Activated naive CD8-positive, alpha-beta T cell treated with anti-CD3 and anti-CD28 coated beads, Interleukin-2, amount 10 ng/mL, durations not matched to agents 7 days and 5 days (primary cell): ENCODE measurements around the gene DMAP1. TPM values are rescaled to one million over a fixed set of nuclear protein-coding genes. Genes with fewer than 3 reads are reported as not detected.
"Not testable (repeated sequence)": the region's sequence is repeated elsewhere in the genome, so short reads cannot be mapped to it uniquely, and the experiment has no call there.

ENCODE experiments used
- ATAC-seq: fragments of 150-1000 bp; cut with Tn5 transposase; one replicate; pipeline ENCODE4 v1.10.0; 2021; ENCODE audit warnings: low read depth, moderate library complexity
- POLR2A ChIA-PET: fragments of 350-600 bp; sonication (Branson Sonifier 250); formaldehyde crosslinking; loops from one replicate; lab custom pipeline; 2021; ENCODE audit warnings: antibody characterized with exemption; lab: Charles Lee
- DNase-seq: peaks from one replicate; pipeline ENCODE4 v3.0.0; 2021
- H3K27ac Mint-ChIP-seq: one replicate; pipeline ENCODE4 v1.8.0; 2022; ENCODE audit warnings: mild to moderate bottlenecking, mixed read lengths
- H3K27me3 Mint-ChIP-seq: one replicate; pipeline ENCODE4 v1.8.0; 2022; ENCODE audit warnings: mild to moderate bottlenecking, moderate library complexity, mixed read lengths
- H3K36me3 Mint-ChIP-seq: one replicate; pipeline ENCODE4 v1.8.0; 2021; ENCODE audit warnings: mild to moderate bottlenecking, mixed read lengths
- H3K4me1 Mint-ChIP-seq: one replicate; pipeline ENCODE4 v1.8.0; 2021; ENCODE audit warnings: mixed read lengths
- H3K4me3 Mint-ChIP-seq: one replicate; pipeline ENCODE4 v1.8.0; 2022; ENCODE audit warnings: mild to moderate bottlenecking, moderate library complexity, mixed read lengths
- H3K9me3 Mint-ChIP-seq: one replicate; pipeline ENCODE4 v1.8.0; 2021; ENCODE audit warnings: mixed read lengths
- total RNA-seq, 2 experiments: library from RNA; stranded (reverse); gene quantifications; one replicate each; pipeline ENCODE4 v1.2.3, GENCODE V29; 2021

The DMAP1 gene, protein sequence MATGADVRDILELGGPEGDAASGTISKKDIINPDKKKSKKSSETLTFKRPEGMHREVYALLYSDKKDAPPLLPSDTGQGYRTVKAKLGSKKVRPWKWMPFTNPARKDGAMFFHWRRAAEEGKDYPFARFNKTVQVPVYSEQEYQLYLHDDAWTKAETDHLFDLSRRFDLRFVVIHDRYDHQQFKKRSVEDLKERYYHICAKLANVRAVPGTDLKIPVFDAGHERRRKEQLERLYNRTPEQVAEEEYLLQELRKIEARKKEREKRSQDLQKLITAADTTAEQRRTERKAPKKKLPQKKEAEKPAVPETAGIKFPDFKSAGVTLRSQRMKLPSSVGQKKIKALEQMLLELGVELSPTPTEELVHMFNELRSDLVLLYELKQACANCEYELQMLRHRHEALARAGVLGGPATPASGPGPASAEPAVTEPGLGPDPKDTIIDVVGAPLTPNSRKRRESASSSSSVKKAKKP
- total RNA-seq = 10 to 100 TPM; 53.3 to 58.6 TPM

DNA sequence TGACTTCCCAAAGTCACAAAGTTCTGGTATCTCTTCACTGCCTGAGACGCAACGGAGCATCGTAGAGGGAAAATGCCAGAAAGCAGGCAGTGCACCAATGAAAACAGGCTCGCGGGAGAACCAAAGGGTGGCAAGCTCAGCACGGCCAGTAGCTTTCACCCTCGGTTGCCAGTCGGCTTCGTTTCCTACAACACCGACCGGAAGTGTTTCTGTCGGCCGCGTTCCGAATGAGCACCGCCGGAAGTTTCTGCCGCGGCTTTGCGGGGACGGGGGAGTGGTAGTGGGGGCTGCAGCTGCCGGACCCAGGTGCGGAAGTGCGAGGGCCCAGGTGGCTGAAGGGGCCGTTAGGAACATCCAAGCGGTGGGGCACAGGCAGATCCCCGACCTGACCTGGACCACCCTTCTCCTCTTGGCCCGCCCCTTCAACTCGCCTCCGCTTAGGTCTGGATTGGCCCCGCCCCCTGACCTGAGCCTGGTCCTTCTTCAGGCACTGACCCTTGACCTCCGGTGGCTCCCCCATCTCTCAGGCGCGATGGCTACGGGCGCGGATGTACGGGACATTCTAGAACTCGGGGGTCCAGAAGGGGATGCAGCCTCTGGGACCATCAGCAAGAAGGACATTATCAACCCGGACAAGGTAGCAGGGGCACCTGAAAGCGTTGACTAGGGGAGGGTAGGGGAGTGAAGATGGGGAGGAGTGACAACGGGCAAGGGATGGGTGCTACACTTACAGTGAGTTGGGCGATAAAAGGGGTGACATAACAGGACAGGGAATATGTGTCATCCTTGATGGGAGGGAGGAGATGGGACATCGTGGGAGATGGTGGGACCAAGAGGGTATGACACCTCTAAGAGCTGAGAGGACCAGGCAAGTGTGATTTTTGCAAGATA, at the start of gene DMAP1:
Gene DMAP1 (plus strand): TSS at position 250 of the 891 bp plus-strand sequence. CDS start 283 bp downstream, at position 533.
- peaks cover 15% of the 10 kb centered on the region for H3K4me1 Mint-ChIP-seq

DNA sequence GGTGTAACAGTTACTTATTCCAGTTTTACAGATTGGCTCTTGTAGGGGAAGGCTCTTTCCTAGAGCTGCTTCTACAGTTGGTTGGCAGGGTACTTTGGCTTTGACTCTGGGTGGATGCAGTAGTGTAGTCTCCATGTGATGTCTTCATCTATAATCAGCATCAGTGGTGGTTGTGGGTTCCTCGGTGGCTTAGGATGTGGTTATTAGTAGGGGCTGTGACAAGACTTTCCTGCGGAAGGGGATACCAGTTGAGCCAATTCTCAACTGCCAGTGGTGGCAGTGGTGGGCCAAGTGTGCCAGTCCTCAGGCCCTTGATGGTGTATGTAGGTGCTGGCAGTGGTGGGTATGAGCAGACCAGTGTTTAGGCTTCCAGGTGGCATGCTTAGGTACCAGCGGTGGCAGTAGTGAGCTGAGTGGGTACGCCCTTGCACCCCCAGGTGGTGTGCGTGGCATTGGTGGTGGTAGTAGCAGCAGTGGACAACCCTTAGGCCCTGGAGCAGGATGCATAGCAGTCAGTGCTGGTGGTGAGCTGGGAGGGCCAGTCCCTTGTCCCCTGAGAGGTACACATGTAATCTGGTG, 44.7 kb upstream of the DMAP1 start:
- Mint-ChIP-seq H3K4me1 (peaks cover 7% of the 10 kb centered on the region), H3K36me3 (no peaks in the 10 kb centered on the region), H3K4me3 (no peak overlapping the region), H3K27ac (peak overlapping the region; percentile 31), H3K27me3 (peaks cover 13% of the 10 kb centered on the region), H3K9me3 (peaks cover 4% of the 10 kb centered on the region)
- POLR2A ChIA-PET = no interaction called here
- ATAC-seq (peak; percentile 14), DNase-seq (no peak)

More for the DNA sequence above, at the start of gene DMAP1:
- POLR2A ChIA-PET = interaction anchor here (0.6 to 1.6 kb wide), 6 partner anchors 11 to 508 kb away, joined by 3 to 10 read pairs (median 4); partner anchors contain the start of gene TMEM53
- Mint-ChIP-seq H3K27ac (peak within 1 kb of the TSS; percentile 93), H3K9me3 (no peaks in the 10 kb centered on the region), H3K4me3 (peak within 1 kb of the TSS; percentile 95), H3K27me3 (no peaks in the 10 kb centered on the region), H3K36me3 (peaks cover 5% of the 10 kb centered on the region)
- peak; percentile 84 for ATAC-seq
- DNase-seq = peak; percentile 92

DNA sequence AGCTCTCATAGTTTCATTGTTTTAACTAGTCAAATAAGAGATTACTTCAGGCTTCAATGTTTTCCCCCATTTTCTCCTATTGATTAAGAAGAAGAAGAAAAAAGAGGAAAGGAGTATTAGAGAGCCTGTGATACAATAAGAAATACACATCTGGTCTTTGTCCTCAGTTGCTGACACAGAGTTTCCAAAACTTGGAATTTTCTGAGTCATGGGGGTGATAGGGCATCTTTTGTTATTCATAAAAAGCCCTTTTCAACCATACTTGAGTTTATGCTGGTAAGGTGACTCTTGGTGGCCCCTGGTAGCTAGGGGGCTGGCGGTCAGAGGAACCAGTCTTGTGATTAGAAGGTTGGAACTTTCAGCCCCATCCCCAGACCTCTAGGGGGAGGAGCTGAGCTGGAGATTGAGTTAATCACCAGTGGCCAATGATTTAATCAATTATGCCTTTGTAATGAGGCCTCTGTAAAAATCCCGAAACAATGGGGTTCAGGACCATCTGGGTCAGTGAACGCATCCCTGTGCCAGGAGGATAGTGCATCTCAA, 42.9 kb upstream of the DMAP1 start:
- peaks cover 2% of the 10 kb centered on the region for H3K36me3 Mint-ChIP-seq
- POLR2A ChIA-PET = no interaction called here
- no peak overlapping the region for H3K27ac Mint-ChIP-seq
- peaks cover 11% of the 10 kb centered on the region for H3K9me3 Mint-ChIP-seq
- DNase-seq (no peak), ATAC-seq (no peak)
- peaks cover 7% of the 10 kb centered on the region for H3K4me1 Mint-ChIP-seq
- no peak overlapping the region for H3K4me3 Mint-ChIP-seq
- peaks cover 18% of the 10 kb centered on the region for H3K27me3 Mint-ChIP-seq

DNA sequence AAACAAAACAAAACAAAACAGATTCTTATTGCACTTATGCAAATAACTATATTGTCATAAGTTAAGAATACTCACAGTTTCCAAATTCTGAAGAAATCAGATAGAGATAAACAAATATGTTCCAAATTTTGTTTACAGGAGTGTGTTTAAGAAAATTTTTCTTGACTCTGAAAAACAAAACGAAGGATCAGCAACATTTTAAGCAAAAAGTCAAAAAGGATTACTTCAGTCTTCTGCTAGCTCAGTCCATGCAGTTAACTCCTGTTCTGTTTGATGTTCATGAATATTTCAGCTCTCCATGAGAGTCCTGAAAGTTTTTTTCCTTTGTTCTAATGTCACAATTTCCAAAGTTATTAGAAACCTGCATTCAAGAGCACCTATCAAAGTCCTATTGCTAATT, 38.6 kb upstream of the DMAP1 start:
- Mint-ChIP-seq H3K27me3 (peaks cover 10% of the 10 kb centered on the region), H3K36me3 (peaks cover 4% of the 10 kb centered on the region), H3K4me3 (no peak overlapping the region), H3K4me1 (no peaks in the 10 kb centered on the region), H3K9me3 (peaks cover 13% of the 10 kb centered on the region), H3K27ac (no peak overlapping the region)
- ATAC-seq = no peak
- POLR2A ChIA-PET = no interaction called here
- DNase-seq = no peak

DNA sequence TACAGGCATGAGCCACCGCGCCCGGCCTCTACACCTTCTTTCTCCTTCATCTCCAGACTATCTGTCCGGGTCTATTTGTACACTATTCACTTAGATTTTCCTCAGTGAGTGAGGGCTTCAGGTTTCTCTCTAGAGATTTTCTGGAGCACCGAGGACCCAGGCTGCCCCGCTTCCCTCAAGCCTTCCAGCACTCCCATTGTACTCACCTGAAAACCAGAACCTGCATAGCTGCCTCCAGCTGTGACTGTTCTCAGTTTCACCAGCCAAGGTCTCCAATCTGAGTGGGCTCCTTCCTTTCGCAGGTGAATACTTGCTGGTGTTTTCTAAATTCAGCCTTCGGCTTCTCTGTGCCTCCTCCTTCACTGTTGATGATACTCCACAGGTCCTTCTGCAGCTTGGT, 12.9 kb upstream of the DMAP1 start:
- Mint-ChIP-seq H3K4me1 (no peaks in the 10 kb centered on the region), H3K27ac (no peak overlapping the region), H3K27me3 (peaks cover 10% of the 10 kb centered on the region), H3K36me3 (no peaks in the 10 kb centered on the region), H3K4me3 (no peak overlapping the region), H3K9me3 (no peaks in the 10 kb centered on the region)
- no peak for ATAC-seq
- no peak for DNase-seq
- POLR2A ChIA-PET = no interaction called here

DNA sequence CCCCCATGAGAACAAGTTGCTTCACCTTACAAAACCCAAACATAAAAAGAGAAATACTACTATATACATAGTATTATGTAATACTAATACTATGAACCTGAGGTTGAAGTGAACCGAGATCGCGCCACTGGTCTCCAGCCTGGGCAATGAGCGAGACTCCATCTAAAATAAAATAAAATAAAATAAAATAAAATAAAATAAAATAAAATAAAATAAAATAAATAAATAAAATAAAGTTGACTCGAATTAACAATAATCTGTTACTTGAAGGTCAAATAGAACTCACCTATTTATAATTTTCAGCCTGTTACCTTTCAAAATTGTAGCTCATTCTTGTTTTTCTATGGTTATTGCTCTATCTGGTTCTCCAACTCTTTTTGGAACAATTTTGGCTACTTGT, 6.7 kb upstream of the DMAP1 start:
- ATAC-seq, H3K27me3 Mint-ChIP-seq, H3K27ac Mint-ChIP-seq, POLR2A ChIA-PET, H3K4me3 Mint-ChIP-seq, DNase-seq, H3K36me3 Mint-ChIP-seq, H3K9me3 Mint-ChIP-seq, H3K4me1 Mint-ChIP-seq: not testable (repeated sequence)

DNA sequence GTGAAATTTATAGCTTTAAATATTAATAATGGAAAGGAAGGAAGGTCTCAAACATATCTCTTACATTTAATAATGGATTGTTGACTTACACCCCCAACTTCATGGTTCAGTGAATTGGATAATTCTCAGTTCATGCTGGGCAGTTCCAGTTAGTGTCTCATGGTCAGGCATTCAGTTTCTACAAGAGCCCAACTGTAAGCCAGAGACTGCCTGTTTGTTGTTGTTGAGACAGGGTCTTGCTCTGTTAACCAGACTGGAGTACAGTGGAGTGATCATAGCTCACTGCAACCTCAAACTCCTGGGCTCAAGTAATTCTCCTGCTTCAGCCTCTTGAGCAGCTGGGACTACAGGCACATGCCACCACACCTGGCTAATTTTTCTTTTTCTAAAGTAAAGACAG, 5.0 kb upstream of the DMAP1 start:
- DNase-seq (no peak), ATAC-seq (no peak)
- POLR2A ChIA-PET = no interaction called here
- H3K9me3 Mint-ChIP-seq = no peaks in the 10 kb centered on the region
- no peak overlapping the region for H3K27ac Mint-ChIP-seq
- H3K4me1 Mint-ChIP-seq = peaks cover 5% of the 10 kb centered on the region
- no peaks in the 10 kb centered on the region for H3K27me3 Mint-ChIP-seq
- H3K36me3 Mint-ChIP-seq = no peaks in the 10 kb centered on the region
- no peak overlapping the region for H3K4me3 Mint-ChIP-seq

DNA sequence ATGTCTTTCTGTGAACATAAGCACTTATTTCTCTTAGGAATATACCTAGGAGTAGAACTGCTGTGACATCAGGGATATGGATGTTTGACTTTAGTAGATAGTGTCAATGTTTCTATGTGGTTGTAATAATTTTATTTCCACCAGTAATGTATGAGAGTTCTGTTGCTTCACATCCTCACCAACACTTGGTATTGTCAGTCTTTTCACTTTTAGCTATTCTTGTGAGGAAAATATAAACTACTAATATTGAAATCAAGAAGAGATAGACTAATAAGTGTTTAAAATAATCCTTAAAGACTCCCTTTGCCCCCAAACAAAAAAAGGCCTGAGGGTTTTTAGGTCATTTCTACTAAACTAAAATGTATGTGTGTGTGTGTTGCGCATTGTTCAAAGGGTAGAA, 2.7 kb upstream of the DMAP1 start:
- Mint-ChIP-seq H3K27me3 (no peaks in the 10 kb centered on the region), H3K4me3 (no peak overlapping the region), H3K36me3 (peaks cover 1% of the 10 kb centered on the region), H3K9me3 (no peaks in the 10 kb centered on the region), H3K4me1 (peaks cover 15% of the 10 kb centered on the region), H3K27ac (no peak overlapping the region)
- ATAC-seq = no peak
- DNase-seq = no peak
- POLR2A ChIA-PET = no interaction called here

DNA sequence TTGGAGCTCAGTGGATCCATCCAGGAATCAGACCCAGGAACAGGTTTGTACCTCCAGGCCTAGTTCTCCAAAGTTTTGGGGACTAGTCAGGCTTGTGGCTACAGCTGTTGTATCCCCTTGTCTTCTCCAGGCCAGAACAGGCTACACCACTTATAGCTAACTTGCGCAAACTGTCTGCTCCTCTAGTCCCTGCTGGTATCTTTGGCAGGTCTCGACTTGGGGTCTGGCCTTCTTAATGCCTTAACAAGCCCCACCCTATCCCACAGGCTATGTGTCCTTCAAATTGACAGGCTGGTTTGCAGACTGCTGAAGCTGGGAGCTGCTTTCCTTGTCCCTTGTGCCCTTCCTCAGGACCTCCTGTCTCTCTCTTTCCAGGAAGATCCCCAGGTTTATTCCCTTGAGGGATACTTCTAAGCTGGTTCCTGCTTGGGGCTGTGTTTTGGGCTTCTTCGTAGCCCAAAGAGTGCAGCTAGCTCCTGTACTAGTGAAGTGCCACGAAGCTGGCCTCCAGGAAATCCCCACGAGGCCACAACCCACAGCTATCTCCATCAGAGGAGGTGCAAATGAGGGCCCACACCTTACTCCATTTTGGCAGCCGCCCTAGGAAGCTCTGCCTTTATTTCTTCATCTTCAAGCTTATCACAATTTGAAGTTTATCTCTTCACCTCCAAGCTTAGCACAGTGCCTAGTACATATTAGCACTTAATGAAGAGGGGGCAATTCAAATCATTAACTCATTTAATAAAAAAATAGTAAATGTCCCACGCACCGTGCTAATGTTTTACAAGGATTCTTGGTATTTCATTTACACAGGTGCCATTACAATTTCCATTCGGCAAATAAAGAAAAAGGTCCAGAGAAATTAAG, 683 bp upstream of the DMAP1 start:
- Mint-ChIP-seq H3K36me3 (peaks cover 3% of the 10 kb centered on the region), H3K27ac (peak overlapping the region; percentile 93), H3K9me3 (no peaks in the 10 kb centered on the region), H3K4me3 (peak overlapping the region; percentile 95), H3K27me3 (no peaks in the 10 kb centered on the region), H3K4me1 (peaks cover 15% of the 10 kb centered on the region)
- no peak for DNase-seq
- POLR2A ChIA-PET = interaction anchor here (0.9 to 1.6 kb wide), 5 partner anchors 10 to 509 kb away, joined by 3 to 10 read pairs (median 4); partner anchors contain the start of gene TMEM53
- ATAC-seq = peak; percentile 59

DNA sequence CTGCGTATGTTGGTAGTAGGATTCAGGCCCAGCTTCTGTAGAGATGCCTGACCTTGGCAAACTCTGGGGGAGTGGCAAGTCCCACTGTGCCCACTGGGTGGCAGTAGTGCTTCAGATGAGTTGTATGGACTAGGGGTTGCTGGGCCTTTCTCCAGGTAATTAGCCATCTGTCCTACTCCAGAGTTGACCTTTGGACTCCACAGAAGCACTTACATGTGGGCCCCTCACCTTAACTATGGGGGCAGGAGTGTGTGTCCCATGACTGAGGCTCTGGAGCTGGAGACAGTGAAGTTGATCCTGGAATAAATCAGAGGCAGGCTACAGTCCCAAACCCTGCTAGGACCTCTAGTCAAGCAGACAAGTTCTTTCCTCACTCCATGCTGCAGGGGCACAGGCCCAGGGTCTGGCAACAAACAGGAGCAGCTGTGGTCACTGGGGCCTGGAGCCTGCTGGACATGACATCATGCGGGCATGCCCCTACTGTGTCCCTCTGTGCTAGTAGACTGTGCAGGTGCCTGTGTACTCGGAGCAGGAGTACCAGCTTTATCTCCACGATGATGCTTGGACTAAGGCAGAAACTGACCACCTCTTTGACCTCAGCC, 4.6 kb downstream of the DMAP1 start:
- DNase-seq (peak; percentile 80), ATAC-seq (peak; percentile 49)
- Mint-ChIP-seq H3K27me3 (no peaks in the 10 kb centered on the region), H3K36me3 (peaks cover 10% of the 10 kb centered on the region), H3K27ac (no peak overlapping the region), H3K4me3 (no peak overlapping the region), H3K4me1 (peaks cover 11% of the 10 kb centered on the region), H3K9me3 (no peaks in the 10 kb centered on the region)
- POLR2A ChIA-PET = interaction anchor here (1.0 kb wide), 1 partner anchor 414 kb away, joined by 3 read pairs; no protein-coding TSS in a partner anchor

DNA sequence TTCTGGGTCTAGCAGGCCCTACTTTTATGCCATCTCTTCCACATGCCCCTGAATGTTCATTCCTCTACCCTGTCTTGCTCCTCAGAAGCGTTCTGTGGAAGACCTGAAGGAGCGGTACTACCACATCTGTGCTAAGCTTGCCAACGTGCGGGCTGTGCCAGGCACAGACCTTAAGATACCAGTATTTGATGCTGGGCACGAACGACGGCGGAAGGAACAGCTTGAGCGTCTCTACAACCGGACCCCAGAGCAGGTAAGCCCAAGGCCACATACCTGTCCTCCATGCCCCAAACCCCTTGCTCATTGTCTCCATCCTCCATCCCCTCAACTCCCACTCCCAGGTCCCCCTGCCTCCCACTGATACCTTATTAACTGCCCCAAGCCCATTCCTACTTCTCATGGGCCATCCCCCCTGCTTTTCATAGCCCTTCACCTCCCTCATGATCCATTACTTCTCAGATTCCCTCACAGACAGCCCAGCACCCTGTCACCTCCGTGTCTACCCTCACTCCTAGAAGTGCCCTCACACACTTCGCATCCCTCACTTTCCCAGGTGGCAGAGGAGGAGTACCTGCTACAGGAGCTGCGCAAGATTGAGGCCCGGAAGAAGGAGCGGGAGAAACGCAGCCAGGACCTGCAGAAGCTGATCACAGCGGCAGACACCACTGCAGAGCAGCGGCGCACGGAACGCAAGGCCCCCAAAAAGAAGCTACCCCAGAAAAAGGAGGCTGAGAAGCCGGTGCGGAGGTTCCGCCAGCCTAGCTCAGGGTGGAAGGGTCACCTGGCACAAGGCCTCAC, 5.4 kb downstream of the DMAP1 start:
- H3K4me1 Mint-ChIP-seq = peaks cover 11% of the 10 kb centered on the region
- POLR2A ChIA-PET = no interaction called here
- H3K27ac Mint-ChIP-seq = no peak overlapping the region
- no peaks in the 10 kb centered on the region for H3K27me3 Mint-ChIP-seq
- H3K9me3 Mint-ChIP-seq = no peaks in the 10 kb centered on the region
- no peak for DNase-seq
- ATAC-seq = no peak
- peaks cover 8% of the 10 kb centered on the region for H3K36me3 Mint-ChIP-seq
- no peak overlapping the region for H3K4me3 Mint-ChIP-seq
